ENCODE measurements around the gene OR1C1.
"Not testable (repeated sequence)": the region's sequence is repeated elsewhere in the genome, so short reads cannot be mapped to it uniquely, and the experiment has no call there.

Gene OR1C1

DNA sequence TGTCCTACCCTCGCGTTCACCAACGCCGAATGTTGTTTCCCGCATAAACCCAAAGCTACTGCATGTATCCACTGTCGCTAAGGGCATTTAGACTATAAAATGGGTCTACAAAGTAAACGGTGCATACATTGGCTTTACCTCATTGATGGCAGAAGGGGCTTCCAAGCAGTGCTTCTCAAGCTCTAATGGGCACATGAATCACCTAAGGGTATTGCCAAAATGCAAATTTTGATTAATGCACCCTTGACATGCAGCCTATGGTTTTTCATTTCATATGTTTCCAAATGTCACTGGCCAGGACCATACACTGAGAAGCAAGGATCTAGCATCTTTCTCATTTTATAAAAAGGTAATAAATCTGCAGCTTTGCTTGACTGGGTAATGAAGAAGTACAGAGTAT lies 46.6 kb downstream of the OR1C1 start:
- Histone ChIP-seq H3K27me3 (ENCODE audit: control insufficient read depth, low read length) (no peaks in the 10 kb centered on the region), H3K27ac (ENCODE audit: low read depth, low read length) (no peak overlapping the region), H4K20me1 (ENCODE audit: control insufficient read depth, insufficient read depth, low read depth, low read length) (no peaks in the 10 kb centered on the region), H3K4me3 (ENCODE audit: low read length) (no peak overlapping the region), H3K4me2 (ENCODE audit: low read length) (no peak overlapping the region), H3K9me2 (replicated peaks; ENCODE audit: control insufficient read depth, low read length) (no peaks in the 10 kb centered on the region), H3K9me3 (ENCODE audit: control insufficient read depth, insufficient read depth, low read length) (no peaks in the 10 kb centered on the region), H3K4me1 (ENCODE audit: control insufficient read depth, low read length) (no peaks in the 10 kb centered on the region), H3K79me2 (ENCODE audit: control insufficient read depth, low read length) (no peaks in the 10 kb centered on the region), H3F3A (ENCODE audit: control insufficient read depth, insufficient read depth) (no peaks in the 10 kb centered on the region), H3K36me3 (ENCODE audit: control insufficient read depth, low read length) (no peaks in the 10 kb centered on the region)
- TF ChIP-seq EZH2phosphoT487 (IDR thresholded peaks at IDR 0.05; ENCODE audit: borderline replicate concordance, low read length): no peak

DNA sequence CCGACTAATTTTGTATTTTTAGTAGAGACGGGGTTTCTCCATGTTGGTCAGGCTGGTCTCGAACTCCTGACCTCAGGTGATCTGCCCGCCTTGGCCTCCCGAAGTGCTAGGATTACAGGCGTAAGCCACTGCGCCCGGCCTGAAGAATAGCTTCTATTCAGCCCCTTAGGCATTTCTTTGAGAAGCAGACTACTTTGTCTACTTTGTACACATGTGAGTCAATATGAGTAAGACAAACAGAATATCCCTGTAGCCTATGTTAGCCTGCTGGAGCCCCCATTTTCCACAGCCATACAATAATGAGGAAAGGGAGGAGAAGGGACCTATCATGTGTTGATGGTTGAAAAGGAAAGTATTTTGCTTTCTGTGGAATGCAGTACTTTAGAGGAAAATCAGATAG lies 49.7 kb downstream of the OR1C1 start:
- H3K9me3 ChIP-seq (ENCODE audit: control insufficient read depth, insufficient read depth, low read length); H3K27me3 ChIP-seq (ENCODE audit: control insufficient read depth, low read length); H3K27ac ChIP-seq (ENCODE audit: low read depth, low read length); H3K79me2 ChIP-seq (ENCODE audit: control insufficient read depth, low read length); H3K9me2 ChIP-seq (replicated peaks; ENCODE audit: control insufficient read depth, low read length); H3K36me3 ChIP-seq (ENCODE audit: control insufficient read depth, low read length); H3K4me1 ChIP-seq (ENCODE audit: control insufficient read depth, low read length); H3K4me3 ChIP-seq (ENCODE audit: low read length); H3K4me2 ChIP-seq (ENCODE audit: low read length); H4K20me1 ChIP-seq (ENCODE audit: control insufficient read depth, insufficient read depth, low read depth, low read length); H3F3A ChIP-seq (ENCODE audit: control insufficient read depth, insufficient read depth): not testable (repeated sequence)

All from DOHH2 (cell line).